SJCRH30 (cell line): Measurements from ENCODE around the gene SYT8. TPM values are rescaled to one million over a fixed set of nuclear protein-coding genes. Genes with fewer than 3 reads are reported as not detected.
"Not testable (repeated sequence)": the region's sequence is repeated elsewhere in the genome, so short reads cannot be mapped to it uniquely, and the experiment has no call there.

Experiments used
- DNase-seq, 2 experiments: peaks; one replicate each; pipeline ENCODE4 v3.0.0-alpha.2; 2015 to 2020
- H3K27ac ChIP-seq: fragments of 250-450 bp; sonication (Bioruptor Pico); 2 replicates; pipeline ENCODE4 v1.5.1; 2020; ENCODE audit warnings: mild to moderate bottlenecking, moderate library complexity
- H3K27me3 ChIP-seq: fragments of 250-450 bp; sonication (Bioruptor Pico); 2 replicates; pipeline ENCODE4 v1.5.1; 2020; ENCODE audit warnings: mild to moderate bottlenecking, moderate library complexity
- H3K36me3 ChIP-seq: fragments of 250-450 bp; sonication (Bioruptor Pico); 2 replicates; pipeline ENCODE4 v1.5.1; 2020; ENCODE audit warnings: mild to moderate bottlenecking, moderate library complexity
- H3K4me1 ChIP-seq: fragments of 250-450 bp; sonication (Bioruptor Pico); 2 replicates; pipeline ENCODE4 v1.5.1; 2020; ENCODE audit warnings: mild to moderate bottlenecking, moderate library complexity
- H3K4me3 ChIP-seq: fragments of 250-450 bp; sonication (Bioruptor Pico); 2 replicates; pipeline ENCODE4 v1.5.1; 2020; ENCODE audit warnings: mild to moderate bottlenecking, moderate library complexity
- H3K9me3 ChIP-seq: fragments of 250-450 bp; sonication (Bioruptor Pico); replicated peaks from 2 replicates; pipeline ENCODE4 v1.5.1; 2020; ENCODE audit warnings: mild to moderate bottlenecking, moderate library complexity
- total RNA-seq: library from RNA; depleted of rRNA; stranded (reverse); fragments of >200 nt; shearing (Covaris generic); gene quantifications from 2 replicates; pipeline ENCODE4 v1.2.3, GENCODE V29; 2014

The SYT8 gene
- total RNA-seq, 1 experiment from 2014 or later: 1.7 TPM

GRCh38 chr11:1810761-1811160 lies 24.0 kb upstream of the SYT8 start:
- H3K27ac ChIP-seq: no peak overlapping the region
- 0 out of 2 replicates have a peak, but pooled peaks cover 6% of the 10 kb centered on the region for H3K9me3 ChIP-seq
- DNase-seq: no peak
- no peaks in the 10 kb centered on the region for H3K27me3 ChIP-seq
- H3K4me3 ChIP-seq: no peak overlapping the region
- no peaks in the 10 kb centered on the region for H3K4me1 ChIP-seq
- H3K36me3 ChIP-seq: no peaks in the 10 kb centered on the region

GRCh38 chr11:1812274-1812673 lies 22.5 kb upstream of the SYT8 start:
- Histone ChIP-seq H3K27me3 (no peaks in the 10 kb centered on the region), H3K4me3 (no peak overlapping the region), H3K9me3 (0 out of 2 replicates have a peak, but pooled peaks cover 8% of the 10 kb centered on the region), H3K27ac (no peak overlapping the region), H3K4me1 (no peaks in the 10 kb centered on the region), H3K36me3 (no peaks in the 10 kb centered on the region)
- no peak for DNase-seq

GRCh38 chr11:1812801-1813200 lies 22.0 kb upstream of the SYT8 start:
- Histone ChIP-seq H3K27me3 (no peaks in the 10 kb centered on the region), H3K9me3 (peaks cover 11% of the 10 kb centered on the region; the same call in 1 of the 2 replicates), H3K27ac (no peak overlapping the region), H3K36me3 (no peaks in the 10 kb centered on the region), H3K4me1 (no peaks in the 10 kb centered on the region), H3K4me3 (no peak overlapping the region)
- DNase-seq: no peak

GRCh38 chr11:1813356-1813755 lies 21.4 kb upstream of the SYT8 start:
- H3K4me1 ChIP-seq, H3K27me3 ChIP-seq, H3K36me3 ChIP-seq, H3K27ac ChIP-seq, H3K4me3 ChIP-seq, DNase-seq: not testable (repeated sequence)
- H3K9me3 ChIP-seq: peaks cover 16% of the 10 kb centered on the region; the same call in 1 of the 2 replicates

GRCh38 chr11:1814691-1815090 lies 20.1 kb upstream of the SYT8 start:
- H3K4me1 ChIP-seq: peaks cover 5% of the 10 kb centered on the region; the same call in 1 of the 2 replicates
- H3K36me3 ChIP-seq: no peaks in the 10 kb centered on the region

GRCh38 chr11:1815311-1815710 lies 19.5 kb upstream of the SYT8 start:
- Histone ChIP-seq H3K4me3 (no peak overlapping the region), H3K9me3 (peaks cover 20% of the 10 kb centered on the region; the same call in 1 of the 2 replicates), H3K4me1 (peaks cover 11% of the 10 kb centered on the region), H3K27me3 (no peaks in the 10 kb centered on the region), H3K27ac (no peak overlapping the region), H3K36me3 (no peaks in the 10 kb centered on the region)
- no peak for DNase-seq

More at GRCh38 chr11:1814691-1815090, 20.1 kb upstream of the SYT8 start:
- Histone ChIP-seq H3K27me3 (no peaks in the 10 kb centered on the region), H3K27ac (no peak overlapping the region), H3K9me3 (peaks cover 19% of the 10 kb centered on the region; the same call in 1 of the 2 replicates), H3K4me3 (no peak overlapping the region)
- no peak for DNase-seq

- no peak overlapping the region for H3K4me3 ChIP-seq
- no peaks in the 10 kb centered on the region for H3K27me3 ChIP-seq
- H3K36me3 ChIP-seq: no peaks in the 10 kb centered on the region
- no peak for DNase-seq
- peaks cover 20% of the 10 kb centered on the region; the same call in 1 of the 2 replicates for H3K9me3 ChIP-seq
- H3K27ac ChIP-seq: no peak overlapping the region
- peaks cover 16% of the 10 kb centered on the region for H3K4me1 ChIP-seq
Measured at GRCh38 chr11:1815751-1816150, 19.0 kb upstream of the SYT8 start.

- no peaks in the 10 kb centered on the region for H3K36me3 ChIP-seq
- H3K27me3 ChIP-seq: no peaks in the 10 kb centered on the region
- H3K9me3 ChIP-seq: peaks cover 25% of the 10 kb centered on the region
- peaks cover 18% of the 10 kb centered on the region for H3K4me1 ChIP-seq
- DNase-seq: no peak
- H3K27ac ChIP-seq: no peak overlapping the region
- H3K4me3 ChIP-seq: no peak overlapping the region
Measured at GRCh38 chr11:1817000-1817399, 17.8 kb upstream of the SYT8 start.

- Histone ChIP-seq H3K27me3 (no peaks in the 10 kb centered on the region), H3K4me3 (no peak overlapping the region), H3K4me1 (peaks cover 18% of the 10 kb centered on the region), H3K36me3 (no peaks in the 10 kb centered on the region), H3K9me3 (peaks cover 23% of the 10 kb centered on the region), H3K27ac (no peak overlapping the region)
- DNase-seq: no peak
Measured at GRCh38 chr11:1817511-1817910, 17.3 kb upstream of the SYT8 start.

- DNase-seq: peak in 1 of 2 experiments; percentile 34
- Histone ChIP-seq H3K36me3 (no peaks in the 10 kb centered on the region), H3K27me3 (no peaks in the 10 kb centered on the region), H3K27ac (peak overlapping the region; percentile 37), H3K4me1 (peaks cover 18% of the 10 kb centered on the region), H3K4me3 (no peak overlapping the region), H3K9me3 (peaks cover 23% of the 10 kb centered on the region)
Measured at GRCh38 chr11:1819074-1819473, 15.7 kb upstream of the SYT8 start.

GRCh38 chr11:1820463-1821325 lies 14.1 kb upstream of the SYT8 start:
- no peaks in the 10 kb centered on the region for H3K27me3 ChIP-seq
- H3K4me3 ChIP-seq: no peak overlapping the region
- H3K36me3 ChIP-seq: no peaks in the 10 kb centered on the region
- H3K4me1 ChIP-seq: peaks cover 18% of the 10 kb centered on the region
- no peak overlapping the region for H3K27ac ChIP-seq
- DNase-seq: no peak
- peaks cover 23% of the 10 kb centered on the region for H3K9me3 ChIP-seq

GRCh38 chr11:1821562-1821961 lies 13.2 kb upstream of the SYT8 start:
- Histone ChIP-seq H3K4me3 (no peak overlapping the region), H3K4me1 (peaks cover 26% of the 10 kb centered on the region), H3K36me3 (no peaks in the 10 kb centered on the region), H3K9me3 (peaks cover 23% of the 10 kb centered on the region), H3K27ac (no peak overlapping the region), H3K27me3 (no peaks in the 10 kb centered on the region)
- no peak for DNase-seq

- Histone ChIP-seq H3K27me3 (no peaks in the 10 kb centered on the region), H3K9me3 (peaks cover 18% of the 10 kb centered on the region), H3K36me3 (no peaks in the 10 kb centered on the region), H3K4me3 (no peak overlapping the region), H3K27ac (no peak overlapping the region), H3K4me1 (peaks cover 37% of the 10 kb centered on the region)
- no peak for DNase-seq
Measured at GRCh38 chr11:1822648-1823375, 12.0 kb upstream of the SYT8 start.

- Histone ChIP-seq H3K4me3 (no peak overlapping the region), H3K4me1 (peaks cover 45% of the 10 kb centered on the region), H3K27ac (no peak overlapping the region), H3K27me3 (no peaks in the 10 kb centered on the region), H3K9me3 (peaks cover 11% of the 10 kb centered on the region), H3K36me3 (no peaks in the 10 kb centered on the region)
- no peak for DNase-seq
Measured at GRCh38 chr11:1823376-1824220, 11.2 kb upstream of the SYT8 start.
